DOHH2 (cell line): ENCODE measurements around the gene CES3.
A peak's percentile ranks its signal among the peaks of the same experiment; 100 is the strongest.
"Not testable (repeated sequence)": the region's sequence is repeated elsewhere in the genome, so short reads cannot be mapped to it uniquely, and the experiment has no call there.

Experiments used
- H3F3A ChIP-seq: fragments of 200-600 bp; sonication (generic), shearing (Covaris generic); 2 replicates; pipeline ENCODE4 v1.6.0; 2016; ENCODE audit warnings: antibody characterized with exemption, mild to moderate bottlenecking; ENCODE audit not compliant: control insufficient read depth, insufficient read depth
- H3K27ac ChIP-seq: fragments of 200-600 bp; sonication (generic); 2 replicates; pipeline ENCODE4 v1.5.1; 2014; ENCODE audit warnings: low read depth, mild to moderate bottlenecking, low read length, moderate library complexity
- H3K27me3 ChIP-seq: fragments of 200-600 bp; sonication (generic); 2 replicates; pipeline ENCODE4 v1.6.1; 2014; ENCODE audit warnings: mild to moderate bottlenecking, low read length, mixed read lengths; ENCODE audit not compliant: control insufficient read depth
- H3K36me3 ChIP-seq: fragments of 200-600 bp; sonication (generic); 2 replicates; pipeline ENCODE4 v1.6.1; 2014; ENCODE audit warnings: mild to moderate bottlenecking, low read length, moderate library complexity, mixed read lengths; ENCODE audit not compliant: control insufficient read depth
- H3K4me1 ChIP-seq: fragments of 200-600 bp; sonication (generic); 2 replicates; pipeline ENCODE4 v1.6.1; 2014; ENCODE audit warnings: mild to moderate bottlenecking, low read length, mixed read lengths; ENCODE audit not compliant: control insufficient read depth
- H3K4me2 ChIP-seq: fragments of 200-600 bp; sonication (generic); 2 replicates; pipeline ENCODE4 v1.6.0; 2014; ENCODE audit warnings: mild to moderate bottlenecking, low read length, moderate library complexity
- H3K4me3 ChIP-seq: fragments of 200-600 bp; sonication (generic); 2 replicates; pipeline ENCODE4 v1.5.1; 2014; ENCODE audit warnings: mild to moderate bottlenecking, low read length, mixed read lengths
- H3K79me2 ChIP-seq: fragments of 200-600 bp; sonication (generic); 2 replicates; pipeline ENCODE4 v1.6.1; 2014; ENCODE audit warnings: mild to moderate bottlenecking, low read length, mixed read lengths; ENCODE audit not compliant: control insufficient read depth
- H3K9me2 ChIP-seq: fragments of 200-600 bp; sonication (generic); replicated peaks from 2 replicates; pipeline ENCODE4 v1.6.1; 2014; ENCODE audit warnings: mild to moderate bottlenecking, low read length, mixed read lengths; ENCODE audit not compliant: control insufficient read depth
- H3K9me3 ChIP-seq: fragments of 200-600 bp; sonication (generic); 2 replicates; pipeline ENCODE4 v1.6.1; 2014; ENCODE audit warnings: antibody characterized with exemption, low read length, mixed read lengths; ENCODE audit not compliant: control insufficient read depth, insufficient read depth
- H4K20me1 ChIP-seq: fragments of 200-600 bp; sonication (generic); 2 replicates; pipeline ENCODE4 v1.6.0; 2014; ENCODE audit warnings: low read depth, mild to moderate bottlenecking, antibody characterized with exemption, low read length, moderate library complexity; ENCODE audit not compliant: control insufficient read depth, insufficient read depth
- CTCF ChIP-seq: fragments of 200-600 bp; sonication (generic); IDR thresholded peaks from one replicate; pipeline ENCODE4 v1.5.1; 2014; ENCODE audit warnings: antibody characterized with exemption, mild to moderate bottlenecking, low read depth, low read length; ENCODE audit not compliant: poor library complexity, severe bottlenecking
- EZH2phosphoT487 ChIP-seq: fragments of 200-600 bp; sonication (generic); IDR thresholded peaks from 2 replicates; pipeline ENCODE4 v1.6.1; 2017; ENCODE audit warnings: borderline replicate concordance, mild to moderate bottlenecking, antibody characterized with exemption, low read length, moderate library complexity, mixed read lengths

The CES3 gene

GRCh38 chr16:66952430-66953110 is 8.5 kb upstream of the CES3 start:
- Histone ChIP-seq H3F3A (no peaks in the 10 kb centered on the region), H3K79me2 (no peaks in the 10 kb centered on the region), H3K4me3 (no peak overlapping the region), H3K4me2 (no peak overlapping the region), H3K9me3 (no peaks in the 10 kb centered on the region), H3K36me3 (no peaks in the 10 kb centered on the region), H3K4me1 (peaks cover 12% of the 10 kb centered on the region), H4K20me1 (no peaks in the 10 kb centered on the region), H3K9me2 (no peaks in the 10 kb centered on the region), H3K27me3 (peaks cover 45% of the 10 kb centered on the region), H3K27ac (no peak overlapping the region)
- TF ChIP-seq EZH2phosphoT487 (no peak), CTCF (no peak)

GRCh38 chr16:66953462-66954096 is 7.5 kb upstream of the CES3 start:
- Histone ChIP-seq H3K4me3 (no peak overlapping the region), H3K27me3 (peaks cover 38% of the 10 kb centered on the region), H3K9me3 (no peaks in the 10 kb centered on the region), H3K27ac (no peak overlapping the region), H3K9me2 (no peaks in the 10 kb centered on the region), H3K4me2 (no peak overlapping the region), H3K79me2 (no peaks in the 10 kb centered on the region), H3F3A (no peaks in the 10 kb centered on the region), H4K20me1 (no peaks in the 10 kb centered on the region), H3K36me3 (no peaks in the 10 kb centered on the region), H3K4me1 (peaks cover 2% of the 10 kb centered on the region)
- TF ChIP-seq CTCF (no peak), EZH2phosphoT487 (no peak)

- Histone ChIP-seq H3K9me2 (no peaks in the 10 kb centered on the region), H3K4me3 (no peak overlapping the region), H3K27ac (no peak overlapping the region), H3K4me1 (no peaks in the 10 kb centered on the region), H3K79me2 (no peaks in the 10 kb centered on the region), H3K9me3 (no peaks in the 10 kb centered on the region), H3K36me3 (no peaks in the 10 kb centered on the region), H3K4me2 (no peak overlapping the region), H4K20me1 (no peaks in the 10 kb centered on the region), H3K27me3 (peaks cover 32% of the 10 kb centered on the region), H3F3A (no peaks in the 10 kb centered on the region)
- TF ChIP-seq EZH2phosphoT487, result no peak
- TF ChIP-seq CTCF, result peak; percentile 83
Observed at GRCh38 chr16:66954097-66954659, 6.9 kb upstream of the CES3 start.

GRCh38 chr16:66955363-66956153 is 5.5 kb upstream of the CES3 start:
- H3K9me2 ChIP-seq, H3K27ac ChIP-seq, H4K20me1 ChIP-seq, H3K9me3 ChIP-seq, H3K4me1 ChIP-seq, H3K36me3 ChIP-seq, H3K79me2 ChIP-seq, H3K4me3 ChIP-seq, H3F3A ChIP-seq, H3K4me2 ChIP-seq: not testable (repeated sequence)
- H3K27me3 ChIP-seq, result peaks cover 21% of the 10 kb centered on the region

GRCh38 chr16:66956154-66956457 is 5.0 kb upstream of the CES3 start:
- H3K9me3 ChIP-seq, H3K27ac ChIP-seq, H3F3A ChIP-seq, H3K4me3 ChIP-seq, H3K4me2 ChIP-seq, H3K79me2 ChIP-seq, H3K36me3 ChIP-seq, H4K20me1 ChIP-seq, H3K9me2 ChIP-seq, H3K4me1 ChIP-seq: not testable (repeated sequence)
- H3K27me3 ChIP-seq, result peaks cover 17% of the 10 kb centered on the region
